NCI-H1092 (cell line): ENCODE measurements around the gene SLC22A17.

ENCODE experiments used
- DNase-seq: peaks from one replicate; lab custom pipeline; 2025; lab: John Stamatoyannopoulos, UW

SLC22A17 gene

GRCh38 chr14:23361763-23362162 is 9.1 kb upstream of the SLC22A17 start:
- DNase-seq, result no peak

DNA sequence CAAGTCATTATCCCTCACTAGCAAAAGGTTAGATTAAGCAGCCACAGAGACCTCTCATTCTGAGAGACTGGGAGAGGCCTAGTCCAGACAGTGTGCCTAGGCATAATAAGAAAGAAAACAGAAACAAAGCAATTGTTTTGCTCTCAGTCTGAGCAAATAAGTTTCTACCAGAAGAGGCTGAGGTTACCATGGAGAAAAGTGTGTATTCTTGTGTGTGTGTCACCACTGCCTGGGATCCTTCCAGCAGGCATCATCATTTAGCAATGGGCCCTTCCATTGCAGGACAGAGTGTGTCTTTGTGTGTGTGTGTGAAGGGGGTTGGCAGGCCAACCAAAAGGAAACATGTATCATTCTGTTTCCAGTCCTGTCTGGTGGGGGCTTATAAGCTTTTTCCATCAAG is 8.6 kb upstream of the SLC22A17 start:
- DNase-seq, result no peak

DNA sequence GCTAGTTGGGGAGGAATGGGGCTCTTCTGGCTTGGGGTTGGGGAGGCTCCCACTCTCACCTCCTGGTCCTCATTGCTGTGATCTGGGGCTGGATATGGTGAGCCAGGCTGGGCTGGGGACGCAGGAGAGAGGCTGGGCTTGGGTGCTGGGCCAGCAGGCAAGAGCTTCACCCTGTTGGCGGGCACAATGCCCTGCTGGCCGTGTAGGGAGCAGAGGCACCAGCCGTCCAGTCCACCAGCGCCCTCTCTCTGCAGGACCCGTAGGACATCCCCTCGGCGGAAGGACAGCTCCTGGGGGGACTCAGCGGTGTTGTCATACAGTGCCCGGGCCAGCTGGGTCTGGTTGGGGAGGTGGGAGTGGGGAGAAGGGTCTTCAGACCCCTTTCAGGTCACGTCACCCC is 7.8 kb upstream of the SLC22A17 start:
- no peak for DNase-seq

DNA sequence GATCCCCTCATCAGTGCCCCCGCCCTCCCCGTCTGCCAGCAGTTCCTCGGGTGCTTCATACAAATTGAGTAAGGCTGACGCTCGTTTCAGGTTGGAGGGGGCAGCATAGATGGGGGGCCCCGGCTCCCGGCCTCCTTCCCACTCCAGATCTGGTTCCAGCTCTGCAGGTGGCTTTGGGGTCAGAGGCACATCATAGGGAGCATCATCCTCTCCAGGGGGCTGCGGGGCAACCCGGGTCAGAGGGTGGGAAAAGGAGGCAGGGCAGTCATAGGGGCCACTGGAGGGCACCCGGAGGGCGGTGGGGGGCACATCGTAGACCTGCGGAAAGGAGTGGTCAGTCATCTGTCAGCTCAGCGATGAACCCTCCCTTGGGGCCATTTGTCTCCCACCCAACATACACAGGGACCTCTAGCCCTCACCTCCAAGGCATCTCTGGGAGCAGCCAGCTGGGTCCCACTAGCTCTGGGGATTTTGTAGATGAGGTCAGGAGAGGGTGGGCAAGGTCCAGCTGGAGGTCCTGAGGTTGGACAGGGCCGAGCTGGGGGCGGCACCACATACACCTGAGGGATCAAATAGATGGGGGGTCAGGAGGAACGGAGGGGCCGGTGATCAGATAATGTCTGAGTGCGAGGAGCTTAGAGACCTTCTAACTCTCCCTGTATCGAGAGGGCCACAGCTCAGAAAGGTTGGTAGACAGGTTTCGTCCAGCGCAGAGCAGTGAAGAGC is 7.2 kb upstream of the SLC22A17 start:
- DNase-seq, result no peak

DNA sequence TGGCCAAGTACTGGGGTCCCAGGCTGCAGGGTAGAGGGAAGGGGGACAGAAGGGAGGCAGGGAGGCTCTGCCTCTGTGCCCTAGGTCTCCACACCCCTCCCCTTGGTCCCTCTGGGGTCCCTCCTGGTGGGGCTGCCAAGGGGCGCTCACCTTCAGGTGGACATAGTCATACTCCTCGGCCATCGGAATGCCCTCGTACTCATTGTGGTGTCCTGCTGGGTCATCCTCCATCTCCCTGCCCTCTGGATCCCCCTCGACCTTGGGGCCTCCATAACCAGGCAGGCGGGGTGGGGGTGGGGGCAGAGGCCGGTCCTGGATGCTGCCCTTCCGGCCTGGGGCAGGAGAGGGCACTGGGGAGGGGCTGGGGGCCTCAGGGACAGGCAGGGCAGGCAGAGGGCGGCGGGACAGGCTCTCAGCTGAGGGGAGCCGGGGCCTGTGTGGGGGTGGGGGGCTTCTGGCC is 6.5 kb upstream of the SLC22A17 start:
- no peak for DNase-seq

DNA sequence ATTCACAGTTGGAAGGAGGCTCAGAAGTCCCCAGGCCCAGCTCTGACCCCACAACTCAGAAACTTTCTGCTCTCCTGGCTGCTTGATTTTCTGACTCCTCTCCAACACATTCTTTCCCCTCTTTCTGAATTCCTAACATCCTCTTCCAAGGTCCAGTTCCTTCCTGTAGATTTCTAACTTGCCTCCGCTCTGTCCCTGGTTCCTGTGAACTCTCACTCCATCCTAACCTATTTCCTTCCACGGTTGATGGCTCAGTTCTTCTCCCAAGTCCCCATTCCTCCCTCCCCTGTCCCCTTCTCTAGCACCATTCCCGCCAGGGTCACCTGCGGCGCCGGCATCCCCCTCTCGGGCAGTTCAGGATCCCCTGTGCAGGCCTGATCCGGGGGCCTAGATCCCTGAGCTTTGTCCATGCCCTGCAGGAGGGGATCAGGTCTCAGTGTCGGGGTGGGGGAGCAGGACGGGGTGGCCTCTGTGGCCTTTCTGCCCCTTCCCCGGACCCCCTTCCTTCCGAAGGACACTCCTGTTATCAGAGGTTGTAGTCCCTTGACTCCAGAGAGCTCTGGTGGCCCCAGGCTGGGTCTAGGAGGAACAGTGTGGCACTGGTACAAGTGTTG is 6.0 kb upstream of the SLC22A17 start:
- no peak for DNase-seq

- DNase-seq, result no peak
Observed at GRCh38 chr14:23358042-23358441, 5.4 kb upstream of the SLC22A17 start.

DNA sequence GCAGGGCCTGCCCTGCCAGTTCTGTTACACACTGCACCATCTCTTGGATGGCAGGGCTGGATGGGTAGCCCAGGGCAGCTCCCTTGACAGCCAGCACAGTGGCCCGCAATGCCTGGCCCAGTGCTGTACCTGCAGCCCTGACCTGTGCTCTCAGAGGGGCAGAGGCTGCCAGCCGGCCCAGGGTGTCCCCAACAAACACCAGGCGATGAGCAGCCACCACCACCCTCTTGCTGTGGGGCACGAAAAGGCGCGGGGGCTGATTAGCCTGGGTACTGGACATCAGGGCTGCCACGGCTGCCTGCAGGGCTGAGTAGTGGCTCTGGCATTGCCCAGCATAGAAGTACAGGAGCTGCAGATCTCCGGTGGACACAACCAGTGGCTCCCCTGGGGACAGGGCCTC is 4.6 kb upstream of the SLC22A17 start:
- DNase-seq, result no peak

- no peak for DNase-seq
Observed at GRCh38 chr14:23356662-23357061, 4.0 kb upstream of the SLC22A17 start.

GRCh38 chr14:23355871-23356435 is 3.3 kb upstream of the SLC22A17 start:
- no peak for DNase-seq

GRCh38 chr14:23354990-23355389 is 2.3 kb upstream of the SLC22A17 start:
- DNase-seq, result no peak

GRCh38 chr14:23353433-23353780 is 720 bp upstream of the SLC22A17 start:
- DNase-seq, result no peak

- peak; percentile 54 for DNase-seq
Observed at GRCh38 chr14:23351681-23352505, 794 bp downstream of the SLC22A17 start.

- DNase-seq, result no peak
Observed at GRCh38 chr14:23349156-23349845, 3.4 kb downstream of the SLC22A17 start.

GRCh38 chr14:23348297-23348655 is 4.4 kb downstream of the SLC22A17 start:
- no peak for DNase-seq

- DNase-seq, result no peak
Observed at GRCh38 chr14:23347406-23348296, 5.0 kb downstream of the SLC22A17 start.

DNA sequence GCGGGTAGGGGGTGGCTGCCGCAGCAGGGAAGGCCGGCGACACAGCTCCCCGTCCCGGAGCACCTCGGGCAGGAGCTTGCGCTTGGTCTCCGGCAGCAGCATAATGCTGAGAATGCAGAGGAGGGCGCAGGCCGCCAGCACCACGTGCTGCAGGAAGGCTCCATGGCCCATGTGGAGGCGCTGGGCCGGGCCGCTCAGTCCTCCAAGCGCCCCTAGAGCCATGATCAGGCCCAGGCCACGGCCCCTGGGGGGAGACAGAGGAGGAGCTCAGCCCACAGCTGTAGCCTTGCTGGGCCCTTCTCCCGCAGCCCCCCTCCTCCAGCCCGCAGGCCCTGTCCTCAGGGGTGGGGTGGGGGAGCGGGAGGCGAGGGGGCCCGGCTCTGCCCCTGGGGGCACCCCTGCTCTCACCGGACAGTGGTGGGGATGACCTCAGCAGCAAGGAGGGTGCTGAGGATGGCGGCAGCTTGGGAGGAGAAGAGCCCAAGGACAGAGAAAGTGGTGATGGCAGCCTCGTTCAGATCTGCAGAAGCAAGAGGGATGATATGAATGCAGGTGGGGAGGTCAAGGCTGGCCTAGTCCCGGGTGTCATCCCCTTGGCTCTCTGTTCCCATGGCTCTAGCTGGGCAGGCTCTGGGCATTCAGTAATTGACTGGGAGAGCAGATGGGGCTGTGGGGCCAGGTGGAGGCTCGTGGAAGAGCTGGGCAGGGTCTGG is 5.8 kb downstream of the SLC22A17 start:
- DNase-seq, result no peak

DNA sequence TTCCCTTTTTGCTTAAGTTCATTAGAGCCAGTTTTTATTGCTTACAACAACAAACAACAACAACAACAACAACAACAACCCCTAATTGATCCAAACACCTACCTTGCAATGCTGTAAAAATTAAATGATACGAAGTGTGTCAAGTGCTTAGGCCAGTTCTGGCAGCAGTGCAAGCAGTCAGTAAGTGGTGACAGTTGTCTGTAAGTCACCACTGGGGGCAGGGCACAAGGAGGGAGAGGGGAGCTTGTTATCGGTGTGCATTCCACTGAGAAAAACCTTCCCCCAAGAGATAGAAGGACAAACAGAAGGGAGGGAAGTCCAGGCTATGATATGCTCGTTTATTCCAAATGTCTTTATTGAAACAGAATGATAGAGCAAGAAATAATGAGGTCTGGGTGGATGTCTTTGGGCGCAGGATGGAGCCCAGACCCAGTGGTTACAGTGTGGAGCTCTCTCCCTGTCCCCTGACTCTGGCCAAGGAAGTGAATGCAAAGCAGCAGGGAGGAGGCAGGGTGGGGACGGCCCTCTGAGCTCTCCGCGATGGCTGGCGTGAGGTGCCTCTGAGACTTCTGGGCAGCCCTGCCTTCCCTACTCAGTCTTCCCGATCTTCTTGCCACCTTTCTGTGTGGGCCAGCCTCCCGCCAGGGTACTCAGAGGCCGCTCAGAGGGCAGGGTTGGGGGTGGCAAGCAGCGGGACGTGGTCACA is 6.5 kb downstream of the SLC22A17 start:
- DNase-seq, result no peak

GRCh38 chr14:23344481-23344880 is 8.2 kb downstream of the SLC22A17 start:
- DNase-seq, result no peak
